Measurements from ENCODE around the gene WDR46. TPM values are rescaled to one million over a fixed set of nuclear protein-coding genes. Genes with fewer than 3 reads are reported as not detected.

Gene WDR46
- total and polyA plus RNA-seq, 2 donors (not counting 3 experiments of a cell fraction or from before 2014, with no cell fraction given): 61.4 to 71.2 TPM

- Histone ChIP-seq H3K27ac (ENCODE audit: insufficient read depth, low read depth, low read length) (no peak overlapping the region), H3K4me3 (replicated peaks in 1 of 3; ENCODE audit: insufficient read depth in 1 of 3, low read depth in 1 of 3, low read length in 3 of 3) (no peak overlapping the region), H4K20me1 (replicated peaks; ENCODE audit: control insufficient read depth, extremely low read depth, insufficient read depth, low read length) (no peaks in the 10 kb centered on the region), H2AFZ (ENCODE audit: low read depth, low read length) (no peak overlapping the region), H3K79me2 (ENCODE audit: control insufficient read depth, insufficient read depth, low read length) (peaks cover 27% of the 10 kb centered on the region), H3K9me3 (replicated peaks; ENCODE audit: control insufficient read depth, insufficient read depth, low read length) (no peaks in the 10 kb centered on the region), H3K4me2 (ENCODE audit: insufficient read depth, low read length) (peak overlapping the region; percentile 79), H3K36me3 (ENCODE audit: control insufficient read depth in 2 of 2, extremely low read depth in 1 of 2, insufficient read depth in 2 of 2, low read length in 2 of 2) (peaks cover 14 to 36% of the 10 kb centered on the region in 2 experiments), H3K9ac (replicated peaks; ENCODE audit: extremely low read depth, insufficient read depth, low read length) (peak overlapping the region; percentile 65), H3K9me1 (replicated peaks; ENCODE audit: control insufficient read depth, extremely low read depth, insufficient read depth, low read length) (no peaks in the 10 kb centered on the region), H3K4me1 (ENCODE audit: control insufficient read depth, extremely low read depth, insufficient read depth, low read length) (peaks cover 13% of the 10 kb centered on the region), H3K27me3 (ENCODE audit: control insufficient read depth in 2 of 2, insufficient read depth in 2 of 2, low read length in 2 of 2) (no peaks in the 10 kb centered on the region)
- ChIA-PET POLR2A (no interaction called here), CTCF (interaction anchor here (1.1 to 2.1 kb wide), 3 partner anchors 9 to 13 kb away, joined by 3 to 7 read pairs (median 3); partner anchors contain the start of gene B3GALT4)
- no TSS peak for BruUV-seq (replicated peaks)
- dilution Hi-C loops (cut with MboI; ENCODE audit: extremely low pct_ligation_motif_present, low sequenced_read_pairs): no loop called here
- FAIRE-seq: no peak
- TF ChIP-seq MAX (IDR thresholded peaks at IDR 0.05; ENCODE audit: insufficient read depth, insufficient read length) (no peak), CTCF (IDR thresholded peaks at IDR 0.05; ENCODE audit: extremely low read depth in 1 of 2, insufficient read depth in 1 of 2, low read depth in 1 of 2, low read length in 2 of 2) (no peak), FOS (IDR thresholded peaks at IDR 0.05; ENCODE audit: borderline replicate concordance, insufficient read depth, low read length) (no peak), JUN (IDR thresholded peaks at IDR 0.05; ENCODE audit: borderline replicate concordance, insufficient read depth, insufficient read length, low read depth) (no peak), POLR2A (IDR thresholded peaks at IDR 0.05; ENCODE audit: low read depth, low read length) (no peak), POLR2AphosphoS5 (IDR thresholded peaks at IDR 0.05; ENCODE audit: insufficient read depth, low read depth, low read length) (no peak), GATA2 (IDR thresholded peaks at IDR 0.05; ENCODE audit: insufficient read depth, insufficient read length, low read depth, low read length) (no peak), EZH2 (IDR thresholded peaks at IDR 0.05; ENCODE audit: borderline replicate concordance, low read depth, low read length, severe bottlenecking) (no peak), MYC (IDR thresholded peaks at IDR 0.05; ENCODE audit: low read depth, low read length) (no peak)
- DNase-seq (ENCODE audit: low read depth, low spot score): no peak
- intact Hi-C loops (cut with micrococcal nuclease): no loop called here
Observed at GRCh38 chr6:33290459-33290858, 1.4 kb upstream of the WDR46 start.
